OCI-M2 (cell line): ENCODE results near the gene RAB9A.
"Not testable (repeated sequence)": the region's sequence is repeated elsewhere in the genome, so short reads cannot be mapped to it uniquely, and the experiment has no call there.

ENCODE experiments used
- DNase-seq: peaks from one replicate; lab custom pipeline; 2025; ENCODE audit not compliant: unreplicated experiment; lab: John Stamatoyannopoulos, UW

Gene RAB9A

DNA sequence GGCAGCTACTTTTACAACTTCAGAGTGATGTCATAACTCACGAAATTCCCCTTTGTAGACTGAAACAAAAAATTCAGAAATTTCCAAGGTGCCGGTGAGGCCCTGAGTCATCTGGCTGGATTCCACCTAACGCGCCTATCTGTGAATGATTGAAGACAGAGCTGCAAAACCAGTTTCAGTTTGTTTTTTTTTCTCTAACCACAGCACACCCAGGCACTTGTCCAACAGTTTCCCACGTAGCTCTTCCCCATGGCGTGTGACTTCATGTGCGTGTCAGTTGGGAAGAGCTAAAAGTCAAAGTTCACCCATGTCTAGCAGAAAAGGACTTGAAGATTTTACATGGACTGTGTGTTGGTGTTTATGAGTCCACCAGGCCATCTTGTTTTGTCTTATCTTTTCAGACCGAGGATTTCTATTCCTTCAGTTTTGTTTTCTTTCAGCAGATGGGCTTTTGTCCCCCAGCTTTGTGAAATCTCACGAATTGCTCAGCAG is 19.6 kb upstream of the RAB9A start:
- DNase-seq: no peak

DNA sequence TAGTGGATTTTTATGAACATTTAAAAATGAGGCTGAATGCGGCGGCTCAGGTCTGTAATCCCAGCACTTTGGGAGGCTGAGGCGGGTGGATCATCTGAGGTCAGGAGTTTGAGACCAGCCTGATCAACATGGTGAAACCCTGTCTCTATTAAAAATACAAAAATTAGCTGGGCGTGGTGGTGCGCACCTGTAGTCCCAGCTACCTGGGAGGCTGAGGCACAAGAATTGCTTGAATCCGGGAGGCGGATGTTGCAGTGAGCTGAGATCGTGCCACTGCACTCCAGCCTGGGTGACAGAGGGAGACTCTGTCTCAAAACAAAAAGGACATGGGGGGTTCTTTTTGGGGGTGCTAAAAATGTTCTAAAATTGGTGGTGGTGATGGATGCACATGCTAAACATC is 19.2 kb upstream of the RAB9A start:
- not testable (repeated sequence) for DNase-seq

DNA sequence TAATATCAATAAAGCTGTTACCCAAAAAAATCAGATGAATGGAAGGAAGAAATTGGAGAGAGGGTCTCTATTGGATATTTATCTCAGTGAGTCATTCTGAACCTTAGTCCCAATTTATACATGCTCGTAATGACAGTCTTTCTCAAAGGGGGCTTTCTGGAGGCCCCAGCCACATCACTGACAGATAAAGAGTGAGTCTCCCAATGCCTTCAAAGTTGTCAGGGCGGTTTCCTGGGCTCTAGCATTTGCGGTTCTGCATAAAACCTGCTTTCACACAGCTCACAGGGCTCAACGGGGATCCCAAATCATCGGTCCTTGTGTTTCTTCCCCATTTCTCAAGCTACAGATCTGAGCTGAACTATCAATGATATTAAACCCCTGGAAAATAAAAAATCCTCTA is 18.7 kb upstream of the RAB9A start:
- DNase-seq: no peak

DNA sequence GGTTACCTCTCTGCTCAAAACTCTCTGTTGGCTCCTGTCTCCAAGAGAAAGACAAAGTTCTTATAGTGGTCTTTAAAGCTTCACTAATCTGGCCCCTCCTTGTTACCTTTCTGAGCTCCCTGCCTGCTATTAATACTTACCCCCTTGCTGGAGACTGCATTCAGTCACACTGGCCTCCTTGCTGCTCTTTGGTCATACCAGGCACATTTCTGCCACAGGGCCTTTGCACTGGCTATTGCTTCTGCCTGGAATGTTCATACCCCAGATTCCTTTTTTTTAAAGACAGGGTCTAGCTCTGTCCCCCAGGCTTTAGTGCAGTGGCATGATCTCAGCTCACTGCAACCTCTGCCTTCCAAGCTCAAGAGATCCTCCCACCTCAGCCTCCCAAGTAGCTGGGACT is 15.9 kb upstream of the RAB9A start:
- DNase-seq: no peak

DNA sequence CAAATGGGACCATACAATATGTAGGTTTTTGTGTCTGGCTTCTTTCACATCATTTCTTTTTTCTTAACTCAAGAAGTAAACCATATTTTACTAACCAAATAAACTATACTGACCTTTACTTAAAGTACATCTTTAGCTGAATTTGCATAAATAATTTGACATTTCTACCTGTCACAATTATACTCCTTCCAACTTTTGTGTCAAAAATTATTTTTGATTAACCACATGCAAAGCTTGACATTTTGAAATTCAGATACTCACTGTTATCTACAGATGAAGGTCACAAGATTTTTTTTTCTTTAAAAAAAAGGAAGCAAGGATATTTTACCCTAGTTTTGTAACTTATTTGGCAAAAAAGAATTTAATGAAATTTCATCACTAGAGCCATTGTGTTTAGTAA is 12.0 kb upstream of the RAB9A start:
- no peak for DNase-seq

DNA sequence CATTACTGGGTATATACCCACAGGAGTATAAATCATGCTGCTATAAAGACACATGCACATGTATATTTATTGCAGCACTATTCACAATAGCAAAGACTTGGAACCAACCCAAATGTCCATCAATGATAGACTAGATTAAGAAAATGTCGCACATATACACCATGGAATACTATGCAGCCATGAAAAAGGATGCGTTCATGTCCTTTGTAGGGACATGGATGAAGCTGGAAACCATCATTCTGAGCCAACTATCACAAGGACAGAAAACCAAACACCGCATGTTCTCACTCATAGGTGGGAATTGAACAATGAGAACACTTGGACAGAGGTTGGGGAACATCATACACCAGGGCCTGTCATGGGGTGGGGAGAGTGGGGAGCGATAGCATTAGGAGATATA is 9.2 kb upstream of the RAB9A start:
- not testable (repeated sequence) for DNase-seq

DNA sequence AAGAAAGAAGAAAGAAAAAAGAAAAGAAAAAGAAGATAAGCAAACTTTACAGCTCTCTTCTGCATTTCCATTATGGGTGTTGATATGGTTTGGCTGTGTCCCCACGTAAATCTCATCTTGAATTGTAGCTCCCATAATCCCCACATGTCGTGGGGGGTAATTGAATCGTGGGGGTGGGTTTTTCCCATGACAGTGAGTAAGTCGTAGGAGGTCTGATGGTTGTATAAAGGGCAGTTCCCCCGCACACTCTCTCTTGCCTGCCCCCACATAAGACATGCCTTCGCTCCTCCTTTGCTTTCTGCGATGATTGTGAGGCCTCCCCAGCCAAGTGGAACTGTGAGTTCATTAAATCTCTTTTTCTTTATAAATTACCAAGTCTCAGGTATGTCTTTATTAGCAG is 7.3 kb upstream of the RAB9A start:
- no peak for DNase-seq

DNA sequence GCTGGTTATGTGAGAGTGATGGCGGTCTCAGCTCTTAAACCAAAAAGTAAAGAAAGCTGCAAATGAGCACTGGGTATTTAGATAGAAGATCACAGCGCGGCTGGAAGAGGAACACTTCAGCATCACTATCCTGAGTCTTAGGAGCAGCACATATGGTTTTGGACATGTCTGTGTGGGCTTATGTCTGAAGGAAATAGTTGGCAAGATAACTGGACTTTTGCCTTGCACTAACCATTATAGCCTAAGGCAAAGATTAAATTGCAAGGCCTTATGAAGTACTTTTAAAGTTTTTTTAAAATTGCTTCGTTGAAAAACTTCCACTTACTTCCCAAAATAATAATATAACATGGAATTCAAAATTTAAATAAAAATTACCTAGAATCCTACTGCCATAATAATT is 4.6 kb upstream of the RAB9A start:
- DNase-seq: no peak

DNA sequence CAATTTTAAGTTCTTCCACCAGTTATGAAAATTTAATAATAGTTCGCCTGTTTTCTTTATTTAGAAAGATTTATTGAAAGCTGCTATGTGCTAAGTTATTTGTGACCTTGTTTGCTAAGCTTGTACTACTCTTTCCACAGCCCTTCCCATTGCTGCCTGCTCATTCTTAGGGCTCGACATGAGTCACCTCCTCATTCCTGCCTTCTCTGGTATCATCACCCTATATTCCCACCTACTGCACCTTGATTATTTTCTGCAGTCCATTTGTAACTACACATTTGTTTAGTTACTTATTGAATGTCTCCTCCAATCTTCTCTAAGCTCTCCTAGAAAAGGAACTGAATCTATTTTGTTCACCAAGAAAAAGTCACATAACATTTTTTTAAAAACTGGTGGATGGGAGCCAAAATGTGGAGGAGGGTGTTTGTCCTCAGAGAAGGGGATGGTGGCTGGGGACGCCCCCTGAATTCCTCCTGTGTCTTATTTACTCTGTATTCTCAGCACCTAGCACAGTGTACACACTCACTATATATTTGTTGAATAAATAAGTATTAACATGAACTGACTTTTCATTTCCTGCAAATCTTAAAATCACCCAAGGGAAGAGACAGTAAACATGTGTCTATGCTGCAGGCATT is 3.7 kb upstream of the RAB9A start:
- no peak for DNase-seq

DNA sequence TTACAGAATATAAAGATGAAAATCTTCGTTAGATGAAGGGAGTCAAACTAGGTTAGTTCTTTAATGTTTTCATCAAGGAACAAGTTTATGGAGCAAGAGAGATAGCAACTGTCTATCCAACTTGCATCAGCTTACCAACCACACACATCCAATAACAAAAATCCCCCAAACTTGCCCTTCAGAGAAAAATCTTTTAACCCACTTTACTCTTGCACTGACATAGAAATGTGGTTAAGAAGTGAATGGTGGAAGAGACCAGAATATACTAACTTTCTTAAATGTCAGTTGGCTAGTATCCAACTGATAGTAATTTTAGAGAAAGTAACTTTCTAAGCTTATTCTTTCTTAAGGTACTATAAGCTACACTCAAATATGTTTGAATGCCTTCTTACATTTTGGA is 1.7 kb upstream of the RAB9A start:
- no peak for DNase-seq

DNA sequence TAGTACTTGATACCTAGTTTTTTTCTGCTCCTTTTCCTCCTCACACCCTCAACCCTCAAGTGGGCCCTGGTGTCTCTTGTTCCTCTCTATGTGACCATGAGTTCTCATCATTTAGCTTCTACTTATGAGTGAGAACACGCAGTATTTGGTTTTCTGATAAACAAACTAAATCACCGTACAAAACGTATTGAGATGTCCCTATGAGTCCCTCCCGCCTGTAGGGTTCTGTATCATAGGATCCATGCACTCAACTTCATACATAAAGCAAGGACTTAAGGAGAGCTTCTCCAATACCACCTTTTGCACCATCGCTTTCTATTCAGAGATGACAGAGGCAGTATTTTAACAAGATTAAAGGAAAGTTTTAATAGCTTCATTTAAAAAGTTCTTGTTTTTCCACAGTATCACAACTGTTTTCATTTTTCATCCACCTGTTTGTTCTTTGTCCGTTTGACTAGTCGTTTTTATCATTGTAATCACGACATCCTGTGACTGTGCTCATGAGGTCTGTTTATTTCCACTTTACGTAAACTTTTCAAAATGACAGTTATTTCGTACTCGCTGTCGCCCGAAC is 457 bp upstream of the RAB9A start:
- no peak for DNase-seq

DNA sequence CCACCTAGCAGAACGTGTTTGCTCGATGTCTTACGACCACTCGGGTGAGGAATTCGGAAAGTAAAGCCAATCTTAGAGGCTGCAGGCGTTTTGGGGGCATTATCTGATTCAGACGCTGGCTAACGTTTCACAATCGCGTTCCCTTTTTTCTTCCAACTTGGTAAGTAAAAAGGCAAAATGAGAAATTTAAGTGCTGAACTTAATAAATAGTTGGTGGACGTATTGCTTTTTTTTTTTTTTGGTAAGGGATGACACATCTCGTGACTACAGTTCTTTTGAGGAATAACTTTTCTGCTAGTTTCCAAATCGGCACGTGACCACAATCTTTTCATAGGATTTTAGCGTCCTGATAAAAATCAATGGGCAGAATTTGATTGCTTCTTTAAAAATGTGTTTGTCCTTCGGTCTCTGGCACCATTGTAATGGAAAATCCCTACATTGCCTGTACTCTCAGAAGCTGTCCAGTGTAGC is 848 bp downstream of the RAB9A start:
- no peak for DNase-seq

DNA sequence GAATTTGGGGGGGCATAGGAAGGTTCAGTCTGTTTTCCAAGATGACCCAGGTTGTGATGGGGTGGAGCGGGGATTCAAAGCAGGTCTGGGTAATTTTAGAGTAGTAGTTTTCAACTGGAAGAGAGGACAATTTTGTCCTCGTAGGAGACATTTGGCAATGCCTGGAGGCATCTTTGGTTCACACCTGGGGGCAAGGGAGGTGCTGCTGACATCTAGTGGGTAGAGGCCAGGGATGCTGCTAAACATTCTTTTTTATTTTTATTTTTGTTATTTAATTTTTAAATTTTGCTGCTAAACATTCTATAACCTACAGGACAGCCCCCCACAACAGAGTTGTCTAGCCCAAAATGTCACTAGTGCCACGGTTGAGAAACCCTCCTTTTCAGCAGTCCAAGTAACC is 1.9 kb downstream of the RAB9A start:
- DNase-seq: no peak

DNA sequence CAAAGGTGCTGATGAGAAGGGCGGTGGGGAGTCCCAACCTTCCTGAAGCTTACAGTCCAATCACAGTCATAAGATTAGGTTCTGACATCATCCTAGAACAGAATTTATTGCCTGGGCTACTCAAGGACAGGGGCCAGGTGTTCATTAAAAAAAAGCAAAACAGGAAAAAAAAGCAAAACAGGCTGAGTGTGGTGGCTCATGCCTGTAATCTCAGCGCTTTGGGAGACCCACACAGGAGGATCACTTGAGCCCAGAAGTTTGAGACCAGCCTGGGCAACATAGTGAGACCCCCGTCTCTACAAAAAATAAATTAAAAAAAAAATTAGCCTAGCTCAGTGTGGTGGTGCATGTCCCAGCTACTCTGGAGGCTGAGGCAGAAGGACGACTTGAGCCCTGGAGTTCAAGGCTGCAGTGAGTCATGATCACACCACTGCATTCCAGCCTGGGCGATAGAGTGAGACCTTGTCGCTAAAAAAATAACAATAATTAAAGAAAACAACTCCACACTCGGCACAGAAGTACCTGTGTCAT is 3.0 kb downstream of the RAB9A start:
- DNase-seq: no peak

DNA sequence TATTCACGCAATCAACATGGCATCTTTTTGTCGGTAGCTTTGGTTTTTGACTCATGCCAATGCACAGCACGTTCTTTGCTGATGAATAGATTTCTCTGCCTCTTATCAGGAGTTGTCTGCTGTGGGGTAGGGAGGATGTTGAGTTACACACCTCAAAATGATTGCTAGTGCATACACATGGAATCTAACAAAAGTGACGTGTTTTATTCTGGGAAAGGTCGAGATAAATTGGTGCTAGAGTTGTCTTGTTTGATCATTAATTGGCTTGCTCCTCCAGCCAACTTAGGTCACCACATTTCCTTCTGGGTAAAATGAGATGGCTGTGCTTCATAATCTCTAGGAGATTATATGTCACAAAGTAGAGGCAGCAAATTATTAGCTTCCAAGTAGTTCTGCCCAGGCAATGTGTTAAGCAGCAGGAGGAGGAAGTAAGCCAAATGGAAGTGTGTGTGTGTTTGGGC is 3.9 kb downstream of the RAB9A start:
- DNase-seq: no peak

DNA sequence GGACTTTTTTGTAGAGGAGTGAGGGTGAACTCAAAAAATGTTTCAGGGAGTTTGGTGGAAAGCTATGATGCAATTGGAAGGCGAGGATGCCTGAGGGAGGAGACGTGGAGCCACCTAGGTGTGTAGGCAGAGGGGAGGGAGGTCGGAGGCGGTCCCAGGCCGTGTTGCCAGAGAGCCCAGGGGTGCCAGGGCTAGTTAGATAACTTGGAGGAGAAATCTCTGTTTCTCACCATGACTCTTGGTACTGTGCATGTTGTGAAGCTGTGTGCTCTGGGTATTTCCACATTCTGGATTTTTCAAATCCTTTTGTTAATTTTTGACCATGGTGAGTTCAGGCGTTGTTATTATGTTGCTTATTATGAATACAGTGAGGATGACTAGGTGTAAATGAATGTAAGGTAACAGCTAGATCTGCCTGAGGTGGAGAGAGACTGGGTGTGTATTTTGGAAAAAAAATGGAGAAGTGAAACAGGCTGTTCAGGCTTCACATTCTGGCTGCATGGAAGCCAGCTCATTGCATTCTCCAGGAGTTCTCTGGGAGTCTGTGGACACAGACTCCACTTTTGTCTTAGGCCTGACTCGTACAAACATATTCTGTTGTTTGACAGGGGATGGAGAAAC is 4.5 kb downstream of the RAB9A start:
- no peak for DNase-seq

DNA sequence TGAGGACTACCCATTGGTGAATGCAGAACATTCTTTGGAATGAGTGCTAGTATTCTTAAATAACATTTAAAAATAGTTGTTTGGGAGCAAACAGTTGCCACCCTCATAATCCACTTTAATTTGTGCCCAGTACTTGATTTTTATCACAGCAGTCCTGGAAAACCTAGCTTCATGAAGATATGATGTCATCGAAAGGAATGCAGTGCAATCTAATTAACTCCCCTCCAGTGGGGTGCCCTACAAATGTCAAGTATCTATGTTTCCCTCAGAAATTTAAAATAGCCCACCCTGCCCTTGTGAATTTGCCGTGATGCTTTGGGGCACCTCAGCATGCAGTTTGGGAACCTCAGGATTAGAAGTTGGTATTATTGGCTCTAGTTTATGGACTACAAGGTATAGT is 5.4 kb downstream of the RAB9A start:
- no peak for DNase-seq

DNA sequence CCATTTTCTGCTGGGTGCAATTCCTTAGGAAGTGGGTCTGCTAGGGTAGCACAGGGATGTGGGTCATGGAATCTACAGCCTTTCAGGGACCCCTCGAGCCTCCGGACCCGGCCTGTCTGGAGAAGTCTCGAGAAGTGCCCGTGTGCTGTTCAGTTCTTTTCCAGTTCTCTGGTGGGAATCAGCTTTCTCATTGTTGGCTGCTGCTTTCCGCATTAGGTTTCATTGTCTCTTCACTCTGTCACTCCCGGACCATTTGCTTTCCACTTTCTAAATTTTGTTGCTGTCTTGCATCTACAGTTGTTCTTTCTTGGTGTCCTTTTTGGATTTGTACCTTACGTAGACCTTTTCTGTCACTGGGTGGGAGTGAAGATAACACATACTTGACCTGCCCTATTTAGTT is 6.1 kb downstream of the RAB9A start:
- DNase-seq: no peak

DNA sequence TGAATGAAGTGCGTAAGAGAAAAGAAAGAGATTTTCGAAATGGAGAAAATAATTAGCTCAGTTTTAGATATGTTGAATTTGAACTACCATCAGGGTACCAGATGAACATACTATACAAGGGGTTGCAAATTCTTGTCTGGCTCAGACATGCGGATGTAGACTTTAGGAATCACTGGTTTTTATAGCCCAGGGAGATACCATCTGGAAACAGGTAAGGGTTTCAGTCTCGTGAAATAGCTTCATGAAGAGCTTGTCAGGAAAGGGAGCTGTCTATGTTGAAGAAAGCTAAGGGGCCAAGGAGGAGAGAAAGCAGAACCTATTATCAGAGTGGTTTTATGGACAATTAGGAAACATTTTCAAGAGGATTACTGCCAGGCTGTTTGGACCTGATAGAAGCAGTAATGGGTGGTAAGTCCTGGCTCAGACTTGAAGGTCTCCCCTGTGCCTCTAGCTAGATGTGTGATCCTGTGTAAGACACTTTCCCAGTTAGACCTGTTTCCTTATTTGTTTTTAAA is 6.7 kb downstream of the RAB9A start:
- DNase-seq: no peak

DNA sequence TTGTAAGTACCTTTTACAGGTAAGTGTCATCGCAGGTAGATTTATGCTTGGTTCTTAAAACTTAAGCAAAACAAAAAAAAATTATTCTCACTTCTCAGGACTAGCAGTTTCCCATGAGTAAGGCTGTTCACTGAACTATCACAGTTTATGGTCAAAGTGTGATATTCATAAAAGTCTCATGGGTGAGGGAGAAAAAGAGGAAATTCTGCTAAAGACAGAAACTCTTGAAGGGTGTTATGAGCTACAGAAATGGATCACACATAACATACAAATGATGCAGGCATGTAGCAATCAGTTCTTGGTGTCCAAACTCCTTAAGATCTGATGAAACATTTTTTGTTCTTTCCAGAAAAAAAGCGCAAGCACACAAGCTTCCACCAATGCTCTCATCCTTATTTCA is 8.5 kb downstream of the RAB9A start:
- no peak for DNase-seq

DNA sequence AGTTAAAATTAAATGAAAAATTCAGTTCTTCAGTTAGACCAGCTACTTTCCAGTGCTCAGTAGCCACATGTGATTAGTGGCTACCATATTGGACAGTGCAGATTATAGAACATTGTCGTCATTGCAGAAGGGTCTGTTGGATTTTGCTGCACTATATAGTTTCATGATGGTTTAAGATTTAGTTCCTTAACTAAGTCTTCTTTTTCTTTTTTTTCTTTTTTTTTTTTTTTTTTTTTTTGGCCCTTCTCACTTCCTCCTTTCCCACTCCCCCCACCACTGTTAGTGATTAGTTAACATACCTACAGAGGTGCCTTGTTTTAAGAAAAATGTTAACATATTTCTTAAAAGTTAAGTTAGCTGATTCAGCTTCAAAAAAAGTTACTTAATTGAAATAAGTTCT is 9.0 kb downstream of the RAB9A start:
- DNase-seq: no peak

DNA sequence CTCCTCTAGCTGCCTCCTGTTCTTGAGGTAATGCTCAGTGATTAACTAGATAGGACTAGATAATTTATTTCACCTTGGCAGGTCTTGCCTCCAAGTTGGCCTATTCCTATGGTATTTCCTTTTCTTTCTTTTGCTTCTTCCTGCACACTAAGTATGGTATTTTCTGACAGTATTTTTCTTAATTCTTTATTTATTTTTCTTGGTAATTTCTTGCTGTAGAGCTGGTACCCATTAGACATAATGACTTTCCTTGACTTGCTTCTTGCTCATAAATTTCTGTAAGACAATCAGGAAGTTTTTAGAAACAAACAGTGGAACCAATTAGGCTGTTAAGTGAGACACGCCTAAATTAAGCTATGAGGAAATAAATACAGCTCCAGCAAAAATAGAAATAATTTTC is 9.5 kb downstream of the RAB9A start:
- DNase-seq: no peak
